Epithelial cell of proximal tubule (primary cell): ENCODE measurements around the gene DGKI. TPM values are rescaled to one million over a fixed set of nuclear protein-coding genes. Genes with fewer than 3 reads are reported as not detected.
A peak's percentile ranks its signal among the peaks of the same experiment; 100 is the strongest.

Experiments
- DNase-seq: peaks from one replicate; pipeline ENCODE4 v3.0.0-alpha.2; 2011; ENCODE audit warnings: low read depth
- H3K4me3 ChIP-seq: 2 replicates; pipeline ENCODE4 v1.5.1; 2011; ENCODE audit warnings: low read depth, mild to moderate bottlenecking, low read length
- CTCF ChIP-seq: conservative IDR thresholded peaks from 2 replicates; pipeline ENCODE4 v1.5.1; 2012; ENCODE audit warnings: low read depth, mild to moderate bottlenecking, low read length
- total RNA-seq: library from RNA; depleted of rRNA; stranded (reverse); fragments of >200 nt; gene quantifications from 2 replicates; pipeline ENCODE4 v1.2.3, GENCODE V29; 2015

DGKI gene
- total RNA-seq, 1 donor from 2014 or later: 0.69 TPM

- no peak overlapping the region for H3K4me3 ChIP-seq
- DNase-seq: no peak
- TF ChIP-seq CTCF: no peak
Observed at GRCh38 chr7:137804836-137805235, 41.9 kb downstream of the DGKI start.

GRCh38 chr7:137801491-137801890 lies 45.3 kb downstream of the DGKI start:
- DNase-seq: no peak
- TF ChIP-seq CTCF: no peak

GRCh38 chr7:137801003-137801402 lies 45.8 kb downstream of the DGKI start:
- DNase-seq: no peak
- H3K4me3 ChIP-seq: no peak overlapping the region
- TF ChIP-seq CTCF: no peak

More at GRCh38 chr7:137801491-137801890, 45.3 kb downstream of the DGKI start:
- no peak overlapping the region for H3K4me3 ChIP-seq

- no peak for TF ChIP-seq CTCF
- no peak for DNase-seq
- no peak overlapping the region for H3K4me3 ChIP-seq
Observed at GRCh38 chr7:137798073-137798763, 48.6 kb downstream of the DGKI start.

GRCh38 chr7:137795211-137795610 lies 51.6 kb downstream of the DGKI start:
- no peak overlapping the region for H3K4me3 ChIP-seq
- no peak for DNase-seq
- no peak for TF ChIP-seq CTCF

- no peak for DNase-seq
- TF ChIP-seq CTCF: peak; percentile 18
- H3K4me3 ChIP-seq: no peak overlapping the region
Observed at GRCh38 chr7:137791930-137792329, 54.8 kb downstream of the DGKI start.

- DNase-seq: peak; percentile 61
Observed at GRCh38 chr7:137790828-137791227, 55.9 kb downstream of the DGKI start.

More at GRCh38 chr7:137790828-137791227, 55.9 kb downstream of the DGKI start:
- TF ChIP-seq CTCF: peak; percentile 26
- H3K4me3 ChIP-seq: no peak overlapping the region
